Gastroesophageal sphincter (tissue), 4 donors: Measurements from ENCODE around the gene STUM. TPM values are rescaled to one million over a fixed set of nuclear protein-coding genes. Genes with fewer than 3 reads are reported as not detected.

ENCODE experiments used
- ATAC-seq: fragments of 150-250 bp; one replicate; pipeline ENCODE4 v1.9.1; 2016; ENCODE audit warnings: mild to moderate bottlenecking, moderate library complexity
- H3K27ac ChIP-seq, 4 donors: fragments of 200-600 bp; sonication (generic) in 3 of 4; 1 replicate in 3 of 4; 2 replicates in 1 of 4; pipeline ENCODE4 v1.5.1; 2016 to 2019
- H3K27me3 ChIP-seq: fragments of 200-600 bp; sonication (generic); one replicate; pipeline ENCODE4 v1.5.1; 2019
- H3K36me3 ChIP-seq, 2 donors: fragments of 200-600 bp; sonication (generic); one replicate each; pipeline ENCODE4 v1.5.1; 2019; ENCODE audit warnings: control low read depth in 1 of 2
- H3K4me1 ChIP-seq, 3 donors: fragments of 200-600 bp; sonication (generic); 1 replicate in 2 of 3; 2 replicates in 1 of 3; pipeline ENCODE4 v1.5.1; 2016 to 2019; ENCODE audit warnings: control low read depth in 2 of 3
- H3K4me3 ChIP-seq, 2 donors: fragments of 200-600 bp; sonication (generic); one replicate each; pipeline ENCODE4 v1.5.1; 2019; ENCODE audit warnings: mild to moderate bottlenecking in 1 of 2, moderate library complexity in 1 of 2
- H3K9me3 ChIP-seq, 3 donors: fragments of 200-600 bp; sonication (generic); one replicate each; pipeline ENCODE4 v1.5.1; 2017 to 2019; ENCODE audit warnings: control low read depth in 2 of 3
- EP300 ChIP-seq: sonication (generic); formaldehyde crosslinking; IDR thresholded peaks from one replicate; pipeline ENCODE4 v1.6.1; 2017; ENCODE audit warnings: antibody characterized with exemption, mild to moderate bottlenecking
- POLR2A ChIP-seq, 2 donors: fragments of 450-650 bp; IDR thresholded peaks; one replicate each; pipeline ENCODE4 v1.6.1; 2017; ENCODE audit warnings: antibody characterized with exemption in 2 of 2, mild to moderate bottlenecking in 2 of 2, moderate library complexity in 1 of 2
- POLR2AphosphoS5 ChIP-seq: sonication (generic); formaldehyde crosslinking; IDR thresholded peaks from one replicate; pipeline ENCODE4 v1.6.1; 2017; ENCODE audit warnings: antibody characterized with exemption
- WGBS, 2 donors: methylation state at CpG; one replicate each; pipeline ENCODE4 v1.1.5; 2018; ENCODE audit warnings: low coverage in 1 of 2; 5-methylcytosine and 5-hydroxymethylcytosine counted together
- total RNA-seq, 4 donors: library from RNA; depleted of rRNA; stranded (reverse); fragments of >200 nt; gene quantifications; one replicate each; pipeline ENCODE4 v1.1.0, GENCODE V29; 2016
- TF ChIP-seq, protein P1 (sequence below), 4 experiments: fragments of 200-600 bp in 2 of 4; fragments of 450-650 bp in 2 of 4; sonication (generic) in 1 of 4; IDR thresholded peaks; one replicate each; pipeline ENCODE4 v1.5.1; 2017 to 2019; ENCODE audit warnings: antibody characterized with exemption in 4 of 4, mild to moderate bottlenecking in 2 of 4, moderate library complexity in 2 of 4

STUM gene
- total RNA-seq, 4 donors from 2014 or later = 2.8 to 9.1 (median 4.5) TPM

DNA sequence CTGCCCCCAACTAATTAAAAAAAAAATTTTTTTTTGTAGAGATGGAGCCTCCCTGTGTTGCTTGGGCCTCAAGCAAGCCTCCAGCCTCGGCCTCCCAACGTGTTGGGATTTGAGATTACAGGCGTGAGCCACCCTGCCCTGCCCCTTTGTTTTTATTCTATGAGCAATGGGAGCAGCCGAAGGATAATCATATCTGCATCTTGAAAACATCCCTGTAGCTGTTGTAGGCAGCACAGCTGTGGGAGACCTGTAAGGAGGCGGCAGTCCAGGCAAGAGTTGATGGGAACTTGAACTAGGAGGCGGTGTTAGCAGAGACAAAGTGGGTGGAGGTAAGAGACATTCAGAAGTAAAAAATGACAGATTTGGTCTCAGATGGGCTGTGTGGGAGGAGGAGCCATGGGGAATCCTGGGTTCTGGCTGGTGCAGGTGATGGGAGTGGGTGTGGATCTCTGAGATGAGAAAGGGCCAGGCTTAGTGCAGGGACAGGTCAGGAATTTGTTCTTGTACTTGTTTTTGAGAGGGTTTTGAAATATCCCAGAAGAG is 31.3 kb downstream of the STUM start:
- Histone ChIP-seq H3K36me3 (no peaks in the 10 kb centered on the region), H3K27ac (no peak overlapping the region), H3K4me3 (no peak overlapping the region), H3K4me1 (peaks cover 0 to 22% (median 7%) of the 10 kb centered on the region in 3 donors), H3K27me3 (no peaks in the 10 kb centered on the region), H3K9me3 (no peaks in the 10 kb centered on the region)
- no peak for ATAC-seq
- no peak for TF ChIP-seq EP300
- no peak for TF ChIP-seq POLR2A (IDR thresholded peaks at IDR 0.05)
- no peak for TF ChIP-seq POLR2AphosphoS5
- TF ChIP-seq, protein P1, sequence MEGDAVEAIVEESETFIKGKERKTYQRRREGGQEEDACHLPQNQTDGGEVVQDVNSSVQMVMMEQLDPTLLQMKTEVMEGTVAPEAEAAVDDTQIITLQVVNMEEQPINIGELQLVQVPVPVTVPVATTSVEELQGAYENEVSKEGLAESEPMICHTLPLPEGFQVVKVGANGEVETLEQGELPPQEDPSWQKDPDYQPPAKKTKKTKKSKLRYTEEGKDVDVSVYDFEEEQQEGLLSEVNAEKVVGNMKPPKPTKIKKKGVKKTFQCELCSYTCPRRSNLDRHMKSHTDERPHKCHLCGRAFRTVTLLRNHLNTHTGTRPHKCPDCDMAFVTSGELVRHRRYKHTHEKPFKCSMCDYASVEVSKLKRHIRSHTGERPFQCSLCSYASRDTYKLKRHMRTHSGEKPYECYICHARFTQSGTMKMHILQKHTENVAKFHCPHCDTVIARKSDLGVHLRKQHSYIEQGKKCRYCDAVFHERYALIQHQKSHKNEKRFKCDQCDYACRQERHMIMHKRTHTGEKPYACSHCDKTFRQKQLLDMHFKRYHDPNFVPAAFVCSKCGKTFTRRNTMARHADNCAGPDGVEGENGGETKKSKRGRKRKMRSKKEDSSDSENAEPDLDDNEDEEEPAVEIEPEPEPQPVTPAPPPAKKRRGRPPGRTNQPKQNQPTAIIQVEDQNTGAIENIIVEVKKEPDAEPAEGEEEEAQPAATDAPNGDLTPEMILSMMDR (IDR thresholded peaks at IDR 0.05) = no peak
- WGBS, 2 donors = 96% methylated on average over 6 of the region's 6 CpGs; no CpG with 5 or more reads in 1 of the 2 donors

DNA sequence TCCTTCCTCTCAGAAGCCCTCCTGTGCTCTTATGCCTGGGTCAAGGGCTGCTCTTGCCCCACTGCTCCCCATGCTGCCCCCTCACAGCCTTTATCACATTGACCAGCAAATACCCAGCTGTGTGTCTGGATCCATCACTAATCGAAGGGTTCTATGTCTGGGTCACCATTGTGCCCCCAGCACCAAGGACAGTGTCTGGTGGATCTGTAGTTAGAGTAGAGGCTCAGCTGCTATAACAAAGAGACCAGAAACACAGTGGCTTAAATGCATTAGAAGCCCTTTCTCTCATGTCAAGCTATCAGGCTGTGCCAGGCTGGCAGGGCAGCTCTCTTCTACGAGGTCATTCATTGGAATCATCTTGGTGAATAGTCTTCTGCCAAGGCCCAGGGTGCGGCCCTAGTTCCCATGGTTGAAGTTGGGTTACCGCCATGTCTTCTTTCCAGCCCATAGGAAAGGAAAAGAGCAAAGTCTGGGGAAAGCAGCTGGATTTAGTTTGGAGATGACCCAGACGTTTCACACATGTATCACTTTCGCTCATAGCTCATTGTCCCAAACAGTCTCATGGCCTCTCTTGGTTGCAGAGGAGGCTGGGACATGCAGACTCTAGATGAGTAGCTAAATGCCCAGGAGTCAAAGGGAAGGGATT is 32.2 kb downstream of the STUM start:
- ATAC-seq = no peak
- TF ChIP-seq POLR2AphosphoS5 (no peak), EP300 (no peak), POLR2A (IDR thresholded peaks at IDR 0.05) (no peak)
- TF ChIP-seq, protein P1 (IDR thresholded peaks at IDR 0.05) = no peak
- H3K9me3 ChIP-seq = no peaks in the 10 kb centered on the region
- H3K4me3 ChIP-seq = no peak overlapping the region
- H3K4me1 ChIP-seq = peaks cover 0 to 13% (median 0%) of the 10 kb centered on the region in 3 donors
- H3K36me3 ChIP-seq = no peaks in the 10 kb centered on the region
- H3K27ac ChIP-seq = peak overlapping the region in 2 of 4 donors; percentile 46 to 58
- no peaks in the 10 kb centered on the region for H3K27me3 ChIP-seq
- 75% methylated on average over 3 of the region's 6 CpGs; no CpG with 5 or more reads in 1 of the 2 donors for WGBS, 2 donors

DNA sequence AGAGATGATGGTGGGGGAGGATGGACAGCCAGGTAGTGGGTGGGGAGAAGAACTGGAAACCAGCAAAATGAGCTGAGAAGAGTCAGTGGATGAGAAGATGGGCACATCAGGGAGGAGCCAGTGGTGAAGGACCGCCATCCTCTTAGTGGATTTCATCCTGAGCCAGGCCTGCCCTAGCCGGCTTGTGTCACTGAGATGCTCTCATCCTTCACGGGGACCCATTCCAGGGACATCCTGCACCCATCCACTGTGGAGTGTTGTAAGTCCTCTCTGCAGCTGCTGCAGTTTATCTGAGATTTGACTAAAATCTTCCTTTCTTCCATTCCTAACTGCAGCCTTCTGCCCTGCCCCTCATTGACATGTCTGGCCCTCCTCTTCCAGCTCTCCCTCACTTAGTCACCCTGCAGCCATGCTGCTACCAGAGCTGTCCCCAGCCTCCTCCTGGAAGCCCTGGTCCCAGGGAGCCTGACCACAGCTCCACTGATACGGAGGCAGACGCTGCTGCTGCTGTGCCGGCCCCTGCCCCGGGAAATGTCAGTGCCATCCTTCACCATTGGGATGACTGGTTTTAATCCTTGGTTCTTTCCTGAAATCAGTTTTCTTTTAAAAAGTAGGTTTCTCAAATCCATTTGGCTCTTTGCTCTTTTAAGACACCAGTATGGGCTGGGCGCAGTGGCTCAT is 33.2 kb downstream of the STUM start:
- peak; percentile 40 for ATAC-seq
- H3K36me3 ChIP-seq = no peaks in the 10 kb centered on the region
- H3K27me3 ChIP-seq = no peaks in the 10 kb centered on the region
- H3K4me3 ChIP-seq = no peak overlapping the region
- 93% methylated on average over 7 of the region's 8 CpGs for WGBS, 2 donors
- no peaks in the 10 kb centered on the region for H3K9me3 ChIP-seq
- H3K4me1 ChIP-seq = peaks cover 0 to 3% (median 0%) of the 10 kb centered on the region in 3 donors
- peak overlapping the region in 2 of 4 donors; percentile 46 to 58 for H3K27ac ChIP-seq
- TF ChIP-seq POLR2AphosphoS5 (peak; percentile 32), EP300 (no peak)
- TF ChIP-seq, protein P1 (IDR thresholded peaks at IDR 0.05) = no peak

DNA sequence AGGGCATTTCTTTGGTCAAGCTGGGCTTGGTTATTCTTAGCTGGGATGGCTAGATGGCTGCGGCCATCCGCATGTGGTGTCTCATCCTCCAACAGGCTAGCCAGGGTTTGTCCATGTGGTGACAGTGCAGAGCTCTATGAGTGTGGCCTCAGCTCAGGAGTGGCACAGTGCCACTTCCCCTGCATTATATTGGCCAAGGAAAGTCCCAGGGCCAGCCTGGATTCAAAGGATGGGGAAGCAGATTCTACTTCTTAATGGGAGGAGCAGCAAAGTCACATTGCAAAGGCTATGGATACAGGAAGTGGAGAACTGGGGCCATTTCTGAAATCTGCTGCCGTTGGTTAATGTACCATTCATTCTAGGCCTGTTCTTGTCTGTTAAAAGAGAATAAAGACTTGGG is 34.4 kb downstream of the STUM start:
- no peaks in the 10 kb centered on the region for H3K4me1 ChIP-seq
- no peak for ATAC-seq
- H3K27ac ChIP-seq = no peak overlapping the region
- no peak overlapping the region for H3K4me3 ChIP-seq
- 70 to 100% methylated on average over 1 of the region's 3 CpGs for WGBS, 2 donors
- H3K36me3 ChIP-seq = no peaks in the 10 kb centered on the region
- TF ChIP-seq POLR2A (IDR thresholded peaks at IDR 0.05) (no peak), EP300 (no peak), POLR2AphosphoS5 (no peak)
- TF ChIP-seq, protein P1 (IDR thresholded peaks at IDR 0.05) = no peak
- no peaks in the 10 kb centered on the region for H3K9me3 ChIP-seq
- H3K27me3 ChIP-seq = no peaks in the 10 kb centered on the region
